Effector memory CD4-positive, alpha-beta T cell (primary cell): Measurements from ENCODE around the gene RNF212B.
"Not testable (repeated sequence)": the region's sequence is repeated elsewhere in the genome, so short reads cannot be mapped to it uniquely, and the experiment has no call there.

ENCODE experiments used
- DNase-seq, 3 donors: peaks; one replicate each; pipeline ENCODE4 v3.0.0-alpha.2; 2020
- H3K27ac ChIP-seq: 2 replicates; pipeline ENCODE4 v1.7.0; 2013; ENCODE audit warnings: mild to moderate bottlenecking, low read length, moderate library complexity; ENCODE audit not compliant: insufficient read depth, poor library complexity, severe bottlenecking
- H3K27me3 ChIP-seq: replicated peaks from 2 replicates; pipeline ENCODE4 v1.7.0; 2013; ENCODE audit warnings: mild to moderate bottlenecking, low read length; ENCODE audit not compliant: insufficient read depth, control insufficient read depth, poor library complexity, severe bottlenecking
- H3K36me3 ChIP-seq: 2 replicates; pipeline ENCODE4 v1.7.0; 2013; ENCODE audit warnings: mild to moderate bottlenecking, low read length, moderate library complexity; ENCODE audit not compliant: control insufficient read depth, insufficient read depth
- H3K4me1 ChIP-seq: 2 replicates; pipeline ENCODE4 v1.7.0; 2013; ENCODE audit warnings: low read length, mild to moderate bottlenecking; ENCODE audit not compliant: control insufficient read depth, insufficient read depth, poor library complexity, severe bottlenecking
- H3K4me3 ChIP-seq: 2 replicates; pipeline ENCODE4 v1.7.0; 2013; ENCODE audit warnings: low read length, low read depth, mild to moderate bottlenecking; ENCODE audit not compliant: insufficient read depth, poor library complexity, severe bottlenecking
- H3K9me3 ChIP-seq: 2 replicates; pipeline ENCODE4 v1.7.0; 2013; ENCODE audit warnings: mild to moderate bottlenecking, low read length, moderate library complexity; ENCODE audit not compliant: control insufficient read depth

RNF212B gene

DNA sequence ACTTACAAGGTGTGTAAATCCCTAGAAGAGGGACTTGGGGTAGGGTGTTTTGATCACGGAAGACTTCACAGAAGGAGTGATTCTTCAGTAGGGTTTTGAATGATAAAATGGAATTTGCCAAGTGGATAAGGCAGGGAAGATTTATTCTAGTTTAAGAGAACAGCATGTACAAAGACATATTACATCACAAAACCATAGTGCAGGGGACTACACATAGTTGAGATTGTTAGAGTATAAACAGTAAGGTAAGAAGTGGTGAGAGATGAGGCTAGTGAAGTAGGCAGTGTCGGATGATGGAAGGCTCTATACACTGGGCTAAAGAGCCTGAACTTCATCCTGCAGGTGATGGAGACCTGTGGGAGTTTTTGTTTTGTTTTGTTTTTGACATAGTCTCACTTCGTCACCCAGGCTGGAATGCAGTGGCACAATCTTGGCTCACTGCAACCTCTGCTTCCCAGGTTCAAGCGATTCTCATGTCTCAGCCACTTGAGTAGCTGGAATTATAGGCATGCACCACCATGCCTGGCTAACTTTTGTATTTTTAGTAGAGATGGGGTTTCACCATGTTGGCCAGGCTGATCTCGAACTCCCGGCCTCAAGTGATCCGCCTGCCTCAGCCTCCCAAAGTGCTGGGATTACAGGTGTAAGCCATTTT lies 3.5 kb downstream of the RNF212B start:
- H3K27me3 ChIP-seq, H3K36me3 ChIP-seq, H3K9me3 ChIP-seq, DNase-seq, H3K4me1 ChIP-seq, H3K27ac ChIP-seq, H3K4me3 ChIP-seq: not testable (repeated sequence)

DNA sequence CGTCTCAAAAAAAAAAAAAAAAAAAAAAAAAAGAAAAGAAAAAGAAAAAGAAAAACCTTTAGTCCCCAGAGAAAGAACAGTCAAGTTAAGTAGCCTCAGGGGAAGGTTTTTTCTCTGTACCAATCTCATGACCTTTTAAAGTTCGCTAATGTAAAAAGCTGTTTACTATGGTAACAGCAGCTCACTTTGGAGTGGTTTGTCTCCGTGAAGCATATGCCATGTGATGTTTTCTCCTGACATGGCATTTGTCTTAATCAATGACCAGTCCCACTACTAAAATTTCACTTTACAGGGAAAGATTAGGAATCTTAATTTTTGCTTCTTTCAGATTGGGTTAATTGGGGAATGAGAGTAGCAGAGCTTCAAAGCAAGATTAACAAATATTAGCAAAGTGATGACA lies 4.3 kb downstream of the RNF212B start:
- H3K4me1 ChIP-seq = peaks cover 7% of the 10 kb centered on the region
- no peak for DNase-seq
- no peaks in the 10 kb centered on the region for H3K36me3 ChIP-seq
- H3K9me3 ChIP-seq = no peaks in the 10 kb centered on the region
- no peak overlapping the region for H3K4me3 ChIP-seq
- H3K27ac ChIP-seq = no peak overlapping the region
- no peaks in the 10 kb centered on the region for H3K27me3 ChIP-seq

DNA sequence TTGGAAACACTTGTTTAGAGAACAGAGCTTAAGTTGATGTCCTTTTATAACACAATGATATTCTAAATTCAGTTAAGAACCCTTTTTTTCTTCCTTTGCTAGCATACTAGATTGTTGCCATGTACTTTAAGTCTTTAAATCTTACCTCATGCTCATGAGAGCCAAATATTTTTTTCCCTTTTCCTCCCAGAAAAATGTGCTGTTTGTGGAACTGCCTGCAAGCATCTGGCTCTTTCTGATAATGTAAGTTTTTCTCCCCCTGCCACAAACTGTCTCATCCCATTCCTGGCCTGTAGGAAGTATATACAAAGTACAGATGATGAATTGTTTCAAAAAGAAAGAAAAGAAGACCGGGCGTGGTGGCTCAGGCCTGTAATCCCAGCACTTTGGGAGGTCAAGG lies 5.3 kb downstream of the RNF212B start:
- H3K27me3 ChIP-seq = no peaks in the 10 kb centered on the region
- peaks cover under 1% of the 10 kb centered on the region for H3K4me1 ChIP-seq
- H3K4me3 ChIP-seq = no peak overlapping the region
- H3K9me3 ChIP-seq = no peaks in the 10 kb centered on the region
- H3K36me3 ChIP-seq = no peaks in the 10 kb centered on the region
- no peak for DNase-seq
- H3K27ac ChIP-seq = no peak overlapping the region

GRCh38 chr14:23245282-23245681 lies 7.5 kb downstream of the RNF212B start:
- no peaks in the 10 kb centered on the region for H3K4me1 ChIP-seq
- no peak overlapping the region for H3K27ac ChIP-seq
- H3K36me3 ChIP-seq = no peaks in the 10 kb centered on the region
- DNase-seq = no peak
- H3K4me3 ChIP-seq = no peak overlapping the region
- no peaks in the 10 kb centered on the region for H3K27me3 ChIP-seq
- H3K9me3 ChIP-seq = no peaks in the 10 kb centered on the region

DNA sequence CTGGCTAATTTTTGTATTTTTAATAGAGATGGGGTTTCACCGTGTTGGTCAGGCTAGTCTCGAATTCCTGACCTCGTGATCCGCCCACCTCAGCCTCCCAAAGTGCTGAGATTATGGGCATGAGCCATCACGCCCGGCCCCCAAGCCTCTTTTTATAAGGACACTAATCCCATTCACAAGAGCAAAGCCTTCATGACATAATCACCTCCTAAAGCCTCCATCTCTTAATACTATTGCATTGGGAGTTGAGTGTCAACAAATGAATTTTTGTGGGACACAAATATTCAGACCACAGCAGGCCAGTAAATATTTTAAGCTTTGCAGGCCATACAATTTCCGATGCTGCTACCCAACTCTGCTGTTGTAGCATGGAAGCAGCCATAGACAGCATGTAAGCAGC lies 10.9 kb downstream of the RNF212B start:
- Histone ChIP-seq H3K4me1 (no peaks in the 10 kb centered on the region), H3K27ac (no peak overlapping the region)
- no peak for DNase-seq

DNA sequence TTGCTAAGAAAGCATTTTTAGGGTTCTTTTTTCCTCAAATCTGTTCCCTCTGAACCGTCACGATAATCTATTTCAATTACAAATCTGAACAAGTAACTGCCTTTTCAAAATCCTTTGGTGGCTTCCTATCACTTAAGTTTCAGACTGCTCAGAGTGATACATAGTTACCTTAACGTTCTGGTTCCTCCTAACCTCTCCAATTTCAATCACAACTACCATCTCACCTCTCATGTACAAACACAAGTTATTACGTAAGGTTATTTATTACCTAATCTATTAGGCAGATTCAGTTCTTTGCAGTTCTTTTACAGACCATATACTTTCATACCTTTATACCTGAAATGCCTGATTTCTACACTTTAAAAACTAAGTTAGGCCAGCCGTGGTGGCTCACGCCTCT lies 12.1 kb downstream of the RNF212B start:
- H3K27me3 ChIP-seq = no peaks in the 10 kb centered on the region
- no peaks in the 10 kb centered on the region for H3K9me3 ChIP-seq
- DNase-seq = no peak

More for the DNA sequence above, 10.9 kb downstream of the RNF212B start:
- no peak overlapping the region for H3K4me3 ChIP-seq
- H3K36me3 ChIP-seq = no peaks in the 10 kb centered on the region
- no peaks in the 10 kb centered on the region for H3K9me3 ChIP-seq
- no peaks in the 10 kb centered on the region for H3K27me3 ChIP-seq

GRCh38 chr14:23252006-23252405 lies 14.3 kb downstream of the RNF212B start:
- DNase-seq = no peak
- H3K27ac ChIP-seq = no peak overlapping the region
- no peak overlapping the region for H3K4me3 ChIP-seq
- no peaks in the 10 kb centered on the region for H3K27me3 ChIP-seq
- no peaks in the 10 kb centered on the region for H3K9me3 ChIP-seq
- no peaks in the 10 kb centered on the region for H3K36me3 ChIP-seq
- H3K4me1 ChIP-seq = no peaks in the 10 kb centered on the region

More for the DNA sequence above, 12.1 kb downstream of the RNF212B start:
- Histone ChIP-seq H3K36me3 (no peaks in the 10 kb centered on the region), H3K27ac (no peak overlapping the region), H3K4me1 (no peaks in the 10 kb centered on the region), H3K4me3 (no peak overlapping the region)

DNA sequence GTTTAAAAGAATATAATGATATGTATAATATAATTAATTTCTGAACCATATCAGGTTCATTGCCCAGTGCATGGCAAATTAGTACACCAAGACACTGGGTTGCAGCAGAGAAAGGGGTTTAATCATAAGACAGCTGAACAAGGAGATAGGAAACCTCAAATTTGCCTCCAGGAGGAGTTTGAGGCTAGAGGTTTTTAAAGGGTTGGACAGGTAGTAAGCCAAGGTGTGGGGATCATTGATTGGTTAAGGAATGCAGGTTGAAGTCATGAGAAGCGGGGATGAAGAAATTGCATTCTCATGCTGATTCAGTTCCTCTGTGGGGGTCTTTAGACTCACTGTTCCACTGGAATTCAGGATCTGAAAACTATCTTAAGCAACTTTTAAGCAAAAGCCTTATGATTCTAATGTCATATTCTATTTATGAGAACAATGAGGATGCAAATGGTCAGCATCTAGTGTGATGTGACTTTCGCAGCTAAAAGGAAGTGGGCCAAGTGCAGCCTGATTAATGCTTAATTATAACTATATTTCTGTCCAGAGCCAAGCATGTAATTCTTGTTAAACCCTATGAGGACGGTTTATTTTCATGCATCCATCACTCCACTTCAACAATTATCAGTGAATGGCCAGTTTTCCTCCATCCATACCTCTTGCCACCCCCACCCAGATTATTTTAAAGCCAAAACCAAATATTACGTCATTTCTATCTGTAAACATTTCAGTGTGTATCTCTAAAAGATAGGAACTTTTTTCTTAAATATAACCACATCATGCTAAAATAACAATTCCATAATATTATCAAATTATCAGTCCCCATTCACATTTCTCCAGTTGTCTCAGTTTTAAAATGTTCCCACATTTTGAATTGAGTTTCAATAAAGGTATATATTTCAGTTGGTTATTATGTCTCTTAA lies 14.9 kb downstream of the RNF212B start:
- H3K27ac ChIP-seq = no peak overlapping the region
- no peak overlapping the region for H3K4me3 ChIP-seq
- no peaks in the 10 kb centered on the region for H3K27me3 ChIP-seq
- H3K4me1 ChIP-seq = no peaks in the 10 kb centered on the region
- H3K9me3 ChIP-seq = no peaks in the 10 kb centered on the region
- DNase-seq = no peak
- H3K36me3 ChIP-seq = no peaks in the 10 kb centered on the region

- no peaks in the 10 kb centered on the region for H3K4me1 ChIP-seq
These were observed 20.5 kb downstream of the RNF212B start for GRCh38 chr14:23258256-23258655.

GRCh38 chr14:23259426-23259825 lies 21.7 kb downstream of the RNF212B start:
- Histone ChIP-seq H3K4me1 (no peaks in the 10 kb centered on the region), H3K9me3 (no peaks in the 10 kb centered on the region), H3K27ac (no peak overlapping the region), H3K27me3 (no peaks in the 10 kb centered on the region), H3K4me3 (no peak overlapping the region), H3K36me3 (no peaks in the 10 kb centered on the region)
- DNase-seq = no peak

More at GRCh38 chr14:23258256-23258655, 20.5 kb downstream of the RNF212B start:
- Histone ChIP-seq H3K9me3 (no peaks in the 10 kb centered on the region), H3K27me3 (no peaks in the 10 kb centered on the region), H3K36me3 (no peaks in the 10 kb centered on the region), H3K27ac (no peak overlapping the region), H3K4me3 (no peak overlapping the region)
- DNase-seq = no peak
